Thoracic aorta (tissue), 2 donors: Measurements from ENCODE around the gene TRIM72. TPM values are rescaled to one million over a fixed set of nuclear protein-coding genes. Genes with fewer than 3 reads are reported as not detected.
"Not testable (repeated sequence)": the region's sequence is repeated elsewhere in the genome, so short reads cannot be mapped to it uniquely, and the experiment has no call there.

Experiments used
- ATAC-seq: fragments of 150-250 bp; one replicate; pipeline ENCODE4 v1.8.0; 2017; ENCODE audit warnings: low read depth; ENCODE audit not compliant: insufficient number of reproducible peaks, low FRiP score
- DNase-seq: peaks from one replicate; pipeline ENCODE4 v3.0.0-alpha.2; 2020; ENCODE audit warnings: low spot score
- H3K27ac ChIP-seq, 2 donors: fragments of 200-600 bp; sonication (generic); 1 replicate in 1 of 2; 2 replicates in 1 of 2; pipeline ENCODE4 v1.5.1; 2016; ENCODE audit warnings: mild to moderate bottlenecking in 2 of 2, moderate library complexity in 2 of 2
- H3K27me3 ChIP-seq: fragments of 200-600 bp; sonication (generic); replicated peaks from 2 replicates; pipeline ENCODE4 v1.6.0; 2016; ENCODE audit warnings: mild to moderate bottlenecking; ENCODE audit not compliant: insufficient read depth
- H3K36me3 ChIP-seq: fragments of 200-600 bp; sonication (generic); one replicate; pipeline ENCODE4 v1.5.1; 2016
- H3K4me1 ChIP-seq, 2 donors: fragments of 200-600 bp; sonication (generic); 1 replicate in 1 of 2; 2 replicates in 1 of 2; pipeline versions ENCODE4 v1.5.1 to v1.6.0; 2016; ENCODE audit warnings: low read depth in 2 of 2, mild to moderate bottlenecking in 1 of 2; ENCODE audit not compliant: control insufficient read depth in 1 of 2
- H3K4me3 ChIP-seq: fragments of 200-600 bp; sonication (generic); 2 replicates; pipeline ENCODE4 v1.5.1; 2016; ENCODE audit warnings: mild to moderate bottlenecking
- H3K9me3 ChIP-seq: fragments of 200-600 bp; sonication (generic); 2 replicates; pipeline ENCODE4 v1.5.1; 2016
- CTCF ChIP-seq: fragments of 200-600 bp; sonication (generic); IDR thresholded peaks from one replicate; pipeline ENCODE4 v1.5.1; 2019; ENCODE audit warnings: antibody characterized with exemption
- total RNA-seq, 2 donors: library from RNA; depleted of rRNA; stranded (reverse); fragments of >200 nt; gene quantifications; one replicate each; pipeline versions ENCODE4 v1.1.0 to v1.2.3, GENCODE V29; 2016

TRIM72 gene, protein sequence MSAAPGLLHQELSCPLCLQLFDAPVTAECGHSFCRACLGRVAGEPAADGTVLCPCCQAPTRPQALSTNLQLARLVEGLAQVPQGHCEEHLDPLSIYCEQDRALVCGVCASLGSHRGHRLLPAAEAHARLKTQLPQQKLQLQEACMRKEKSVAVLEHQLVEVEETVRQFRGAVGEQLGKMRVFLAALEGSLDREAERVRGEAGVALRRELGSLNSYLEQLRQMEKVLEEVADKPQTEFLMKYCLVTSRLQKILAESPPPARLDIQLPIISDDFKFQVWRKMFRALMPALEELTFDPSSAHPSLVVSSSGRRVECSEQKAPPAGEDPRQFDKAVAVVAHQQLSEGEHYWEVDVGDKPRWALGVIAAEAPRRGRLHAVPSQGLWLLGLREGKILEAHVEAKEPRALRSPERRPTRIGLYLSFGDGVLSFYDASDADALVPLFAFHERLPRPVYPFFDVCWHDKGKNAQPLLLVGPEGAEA
- total RNA-seq, result under 1 TPM in 1 of 2 donors, not detected in 1; 0.07 TPM

GRCh38 chr16:31213877-31214707 is at the start of gene TRIM72:
Gene TRIM72 (plus strand): TSS chr16:31214119. CDS start chr16:31214739, 620 bp downstream.
- Histone ChIP-seq H3K4me3 (peak within 1 kb of the TSS; percentile 73), H3K9me3 (no peaks in the 10 kb centered on the region), H3K27ac (no peak within 1 kb of the TSS), H3K27me3 (no peaks in the 10 kb centered on the region), H3K36me3 (no peaks in the 10 kb centered on the region), H3K4me1 (peaks cover 16 to 27% of the 10 kb centered on the region in 2 donors)
- ATAC-seq (no peak), DNase-seq (no peak)
- TF ChIP-seq CTCF, result no peak

GRCh38 chr16:31167315-31167714 is 46.6 kb upstream of the TRIM72 start:
- H3K4me3 ChIP-seq, result no peak overlapping the region
- no peaks in the 10 kb centered on the region for H3K4me1 ChIP-seq
- H3K36me3 ChIP-seq, result no peaks in the 10 kb centered on the region
- DNase-seq (no peak), ATAC-seq (no peak)
- TF ChIP-seq CTCF, result no peak
- H3K27me3 ChIP-seq, result no peaks in the 10 kb centered on the region
- H3K9me3 ChIP-seq, result no peaks in the 10 kb centered on the region
- H3K27ac ChIP-seq, result no peak overlapping the region

GRCh38 chr16:31168848-31169247 is 45.1 kb upstream of the TRIM72 start:
- no peaks in the 10 kb centered on the region for H3K27me3 ChIP-seq
- H3K4me3 ChIP-seq, result no peak overlapping the region
- no peak for ATAC-seq

GRCh38 chr16:31170048-31170447 is 43.9 kb upstream of the TRIM72 start:
- not testable (repeated sequence) for DNase-seq, ATAC-seq, H3K4me3 ChIP-seq

More at GRCh38 chr16:31168848-31169247, 45.1 kb upstream of the TRIM72 start:
- H3K4me1 ChIP-seq, result no peaks in the 10 kb centered on the region
- no peak overlapping the region for H3K27ac ChIP-seq
- no peak for DNase-seq
- no peaks in the 10 kb centered on the region for H3K36me3 ChIP-seq
- no peak for TF ChIP-seq CTCF
- H3K9me3 ChIP-seq, result no peaks in the 10 kb centered on the region

GRCh38 chr16:31177136-31177535 is 36.8 kb upstream of the TRIM72 start:
- Histone ChIP-seq H3K9me3 (no peaks in the 10 kb centered on the region), H3K27me3 (no peaks in the 10 kb centered on the region), H3K36me3 (no peaks in the 10 kb centered on the region), H3K27ac (no peak overlapping the region), H3K4me1 (peaks cover 12 to 20% of the 10 kb centered on the region in 2 donors), H3K4me3 (no peak overlapping the region)
- no peak for DNase-seq
- ATAC-seq, result no peak
- no peak for TF ChIP-seq CTCF

More at GRCh38 chr16:31170048-31170447, 43.9 kb upstream of the TRIM72 start:
- H3K27me3 ChIP-seq, H3K4me1 ChIP-seq, H3K27ac ChIP-seq, H3K36me3 ChIP-seq, H3K9me3 ChIP-seq: not testable (repeated sequence)
